Glomerular visceral epithelial cell (primary cell): ENCODE measurements around the gene CFAP58.

ENCODE experiments used
- DNase-seq: peaks from one replicate; pipeline ENCODE4 v3.0.0-alpha.2; 2016; ENCODE audit errors: extremely low spot score

Gene CFAP58

GRCh38 chr10:104371753-104372152 is 18.1 kb downstream of the CFAP58 start:
- no peak for DNase-seq

- no peak for DNase-seq
These were observed 21.0 kb downstream of the CFAP58 start for GRCh38 chr10:104374591-104374990.

GRCh38 chr10:104376784-104377300 is 23.2 kb downstream of the CFAP58 start:
- no peak for DNase-seq

DNA sequence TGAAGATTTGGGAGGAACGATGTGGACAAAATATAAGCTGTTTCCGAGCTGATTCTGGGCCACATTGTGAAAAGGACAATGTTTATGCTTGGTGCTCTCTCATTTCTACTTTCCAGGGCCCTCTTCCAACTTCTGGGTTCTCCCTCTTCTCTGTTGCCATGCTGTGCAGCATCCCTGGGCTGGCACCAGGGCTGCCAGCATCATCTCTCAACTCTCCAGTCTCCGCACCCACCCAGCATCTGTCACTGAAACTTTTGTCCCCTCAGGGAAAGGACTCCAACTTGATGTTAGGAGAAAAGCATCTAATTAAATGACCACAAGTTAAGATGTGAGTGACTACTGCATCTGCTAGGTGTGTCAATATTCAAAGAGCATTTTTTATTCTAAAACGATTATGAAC is 26.7 kb downstream of the CFAP58 start:
- no peak for DNase-seq

- peak; percentile 18 for DNase-seq
These were observed 33.7 kb downstream of the CFAP58 start for GRCh38 chr10:104387130-104387888.

GRCh38 chr10:104388830-104389229 is 35.2 kb downstream of the CFAP58 start:
- no peak for DNase-seq

- DNase-seq: peak; percentile 11
These were observed 37.7 kb downstream of the CFAP58 start for GRCh38 chr10:104391150-104391968.

DNA sequence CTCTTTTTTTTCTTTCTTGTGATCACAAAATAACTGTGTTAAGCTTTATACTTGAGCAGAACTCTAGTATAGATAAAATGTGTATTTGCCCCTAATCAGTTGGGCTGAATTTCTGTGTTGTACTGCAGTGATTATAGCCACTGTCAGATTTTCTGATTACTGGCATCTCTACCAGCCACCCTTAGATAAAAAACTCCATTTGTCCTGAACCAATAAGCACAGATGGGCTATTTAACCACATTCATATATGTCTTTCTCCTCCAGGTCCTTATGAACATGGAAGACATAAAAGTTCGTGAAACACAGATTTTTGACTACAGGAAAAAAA is 38.3 kb downstream of the CFAP58 start:
- no peak for DNase-seq

DNA sequence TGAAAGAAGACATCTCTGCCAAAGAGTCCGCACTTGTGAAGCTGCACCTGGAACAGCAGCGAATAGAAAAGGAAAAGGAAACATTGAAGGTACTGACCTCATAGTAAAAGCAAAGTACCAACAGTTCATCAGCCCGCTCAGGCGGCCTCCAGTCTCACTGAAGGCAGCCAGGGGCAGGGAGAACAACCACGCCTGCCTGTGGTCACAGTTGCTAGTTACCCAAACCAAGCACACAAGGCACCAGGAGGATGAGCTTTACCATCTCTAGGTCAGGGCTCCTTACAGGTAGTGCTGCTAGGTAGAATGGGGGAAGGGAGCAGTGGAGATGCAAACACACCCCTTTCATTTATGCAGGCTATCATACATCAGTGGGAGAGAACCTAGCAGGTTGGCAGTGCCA is 39.8 kb downstream of the CFAP58 start:
- no peak for DNase-seq

DNA sequence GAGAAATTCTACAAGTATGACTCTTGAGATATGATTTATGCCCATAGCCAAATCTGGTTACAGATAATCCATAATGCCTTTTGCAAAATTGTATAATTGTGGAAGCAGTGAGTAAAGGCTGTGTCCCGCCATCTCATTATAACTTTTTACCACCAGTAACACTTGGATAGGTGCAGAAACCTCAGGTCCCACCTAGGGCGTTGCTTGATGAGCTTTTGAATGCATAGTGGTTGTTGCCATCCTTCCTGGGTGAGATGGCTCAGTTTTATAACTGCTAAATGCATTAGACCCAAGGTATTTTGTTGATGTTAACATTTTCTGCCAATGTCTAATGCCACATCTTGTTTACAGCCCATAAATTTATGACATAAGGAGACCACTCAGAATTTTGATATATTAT is 42.9 kb downstream of the CFAP58 start:
- DNase-seq: no peak

DNA sequence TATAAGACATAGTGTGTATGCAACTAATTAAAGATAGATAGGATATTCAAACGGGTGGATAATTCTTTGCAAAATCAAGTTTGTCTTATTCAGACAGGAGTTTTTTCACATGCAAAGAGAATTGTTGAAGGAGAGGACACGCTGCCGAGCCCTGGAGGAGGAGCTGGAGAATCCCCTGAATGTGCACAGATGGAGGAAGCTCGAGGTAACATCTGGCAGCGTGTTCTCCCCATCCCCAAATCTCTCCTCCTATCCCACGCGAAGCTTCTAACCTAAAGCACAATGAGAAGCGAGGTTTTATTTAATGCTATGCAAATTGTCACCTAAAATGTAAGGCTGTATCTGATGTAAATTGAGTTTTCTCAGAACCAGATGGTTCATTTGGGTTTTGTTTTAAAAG is 50.0 kb downstream of the CFAP58 start:
- no peak for DNase-seq

- DNase-seq: peak; percentile 46
These were observed 53.4 kb downstream of the CFAP58 start for GRCh38 chr10:104406715-104407650.

DNA sequence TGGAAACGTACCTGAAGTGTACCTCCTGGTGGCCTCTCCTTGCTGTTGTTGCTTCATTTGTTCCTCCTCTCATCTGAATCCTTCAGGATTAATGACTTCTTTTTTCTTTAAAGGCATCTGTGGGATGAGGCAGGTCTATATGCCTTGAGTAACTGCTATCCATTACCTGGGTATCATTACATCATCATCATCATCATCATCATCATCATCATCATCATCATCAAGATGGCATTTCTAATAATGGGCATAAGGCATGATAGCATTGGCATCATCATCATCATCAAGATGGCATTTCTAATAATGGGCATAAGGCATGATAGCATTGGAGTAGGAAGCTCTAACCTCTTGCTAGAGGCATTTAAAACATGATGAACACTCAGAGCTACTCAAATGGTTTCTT is 59.9 kb downstream of the CFAP58 start:
- no peak for DNase-seq

DNA sequence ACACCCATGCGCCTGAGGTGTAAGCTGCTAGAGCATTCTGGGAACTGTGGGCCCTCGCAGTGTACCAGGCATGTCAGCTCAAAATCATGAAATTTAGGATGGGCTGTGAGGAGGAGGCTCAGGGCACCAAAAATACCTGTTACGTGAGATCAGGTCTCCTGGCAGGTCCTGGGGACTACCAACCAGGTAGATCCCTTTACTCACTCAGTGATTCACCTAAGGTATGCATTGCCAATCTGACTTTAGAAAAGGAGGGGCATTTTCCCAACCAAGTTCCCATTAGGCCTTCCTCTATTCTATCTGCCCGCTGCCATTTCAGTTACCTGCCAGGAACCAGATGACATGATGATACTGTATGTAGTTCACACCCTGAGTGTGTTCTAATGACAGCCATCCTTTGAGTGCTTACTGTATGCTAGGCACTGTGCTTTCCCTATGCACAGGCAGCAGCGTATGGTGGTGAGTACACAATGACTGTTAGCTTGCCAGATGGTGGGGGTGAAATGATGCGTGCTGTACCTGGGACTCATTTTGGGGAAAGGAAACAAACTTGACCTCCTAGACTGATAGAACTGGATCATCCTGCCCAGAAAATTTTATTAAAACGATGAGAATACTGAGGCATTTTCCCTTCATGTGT is 62.0 kb downstream of the CFAP58 start:
- DNase-seq: no peak

GRCh38 chr10:104416851-104417250 is 63.2 kb downstream of the CFAP58 start:
- no peak for DNase-seq

- DNase-seq: no peak
These were observed 64.1 kb downstream of the CFAP58 start for GRCh38 chr10:104417637-104418292.

DNA sequence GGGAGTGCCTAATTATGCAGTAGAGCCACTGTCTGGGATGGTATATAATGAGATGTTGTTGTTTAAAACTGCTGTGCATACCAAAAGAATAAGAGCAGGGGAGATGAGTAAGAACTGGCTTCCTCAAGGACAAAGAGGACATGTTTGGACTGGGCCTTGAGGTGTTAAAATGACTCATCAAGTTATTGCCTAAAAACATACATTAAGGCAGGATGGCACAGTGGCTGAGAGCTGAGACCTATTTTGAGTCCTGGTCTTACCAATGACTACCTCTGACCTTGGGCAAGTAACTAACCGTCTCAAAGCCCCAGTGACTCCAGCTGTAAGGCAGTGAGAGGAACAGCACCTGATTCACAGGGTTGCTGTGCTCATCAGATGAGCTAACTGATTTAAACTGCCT is 71.1 kb downstream of the CFAP58 start:
- DNase-seq: no peak

DNA sequence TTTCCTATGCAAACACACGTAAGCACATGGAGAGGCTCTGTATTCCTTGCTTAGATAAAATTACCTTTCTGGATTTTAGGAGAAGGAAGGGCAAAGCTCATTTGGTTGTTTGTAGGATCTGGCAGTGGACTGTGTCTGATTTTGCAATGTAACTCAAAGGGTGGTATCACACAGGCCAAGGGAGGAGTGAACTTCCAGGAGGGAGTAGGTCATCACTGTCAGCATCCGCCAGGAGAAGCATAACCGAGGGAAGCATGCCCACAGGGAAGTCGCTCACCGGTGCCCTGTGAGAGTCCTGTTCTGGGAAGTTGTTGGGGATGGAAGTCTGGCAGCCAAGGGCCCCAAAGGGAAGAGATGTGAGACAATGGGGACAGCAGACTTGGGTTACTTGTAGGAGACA is 74.4 kb downstream of the CFAP58 start:
- no peak for DNase-seq

GRCh38 chr10:104429846-104430245 is 76.2 kb downstream of the CFAP58 start:
- DNase-seq: no peak

- DNase-seq: no peak
These were observed 76.7 kb downstream of the CFAP58 start for GRCh38 chr10:104430360-104430759.

GRCh38 chr10:104433669-104434068 is 80.0 kb downstream of the CFAP58 start:
- DNase-seq: no peak
